A549 (cell line): ENCODE data around the gene DNAH1.

Experiments
- CBX2 ChIP-seq: fragments of 200-600 bp; sonication (generic); IDR thresholded peaks from 2 replicates; pipeline ENCODE4 v1.6.1; 2016; ENCODE audit warnings: low read depth, mild to moderate bottlenecking, borderline replicate concordance
- CEBPB ChIP-seq, 2 experiments: fragments of >200 bp in 1 of 2; sonication (Bioruptor Twin) in 1 of 2; formaldehyde crosslinking in 1 of 2; IDR thresholded peaks; 2 replicates each; pipeline ENCODE4 v1.6.1; 2012 to 2016
- HOXA7 ChIP-seq: fragments of 250-450 bp; sonication (Bioruptor Pico); IDR thresholded peaks from 2 replicates; pipeline ENCODE4 v1.5.0; 2020; ENCODE audit warnings: mild to moderate bottlenecking, moderate library complexity
- JUNB ChIP-seq: fragments of >200 bp; sonication (Bioruptor Twin); formaldehyde crosslinking; IDR thresholded peaks from 2 replicates; pipeline ENCODE4 v1.6.1; 2016
- KDM1A ChIP-seq: fragments of 200-600 bp; sonication (generic); IDR thresholded peaks from 2 replicates; pipeline ENCODE4 v1.6.1; 2016; ENCODE audit warnings: low read depth, mild to moderate bottlenecking
- NFE2L2 ChIP-seq: fragments of 150-350 bp; conservative IDR thresholded peaks from 2 replicates; pipeline ENCODE4 v1.6.1; 2014; ENCODE audit warnings: low read length
- POLR2A ChIP-seq: IDR thresholded peaks from 2 replicates; pipeline ENCODE4 v1.6.1; 2012; ENCODE audit warnings: mild to moderate bottlenecking, low read length
- RCOR1 ChIP-seq: fragments of 150-350 bp; IDR thresholded peaks from 2 replicates; pipeline ENCODE4 v1.6.1; 2014; ENCODE audit warnings: antibody characterized with exemption, low read length, low read depth
- RFX5 ChIP-seq: fragments of 450-650 bp; IDR thresholded peaks from 2 replicates; pipeline ENCODE4 v1.7.1; 2014; ENCODE audit warnings: antibody characterized with exemption, mild to moderate bottlenecking, moderate library complexity
- TF ChIP-seq, protein P1 (sequence below): fragments of >200 bp; sonication (Bioruptor Twin); formaldehyde crosslinking; IDR thresholded peaks from 3 replicates; pipeline ENCODE4 v1.5.1; 2016
- TF ChIP-seq, protein P2 (sequence below): fragments of 250-450 bp; sonication (Bioruptor Pico); IDR thresholded peaks from 2 replicates; pipeline ENCODE4 v1.5.0; 2021; ENCODE audit warnings: mild to moderate bottlenecking, moderate library complexity, borderline replicate concordance
- TF ChIP-seq, protein P3 (sequence below): fragments of 450-650 bp; IDR thresholded peaks from 2 replicates; pipeline ENCODE4 v1.6.1; 2014; ENCODE audit warnings: antibody characterized with exemption
- TF ChIP-seq, protein P4 (sequence below): IDR thresholded peaks from 2 replicates; pipeline ENCODE4 v1.6.1; 2012

DNA sequence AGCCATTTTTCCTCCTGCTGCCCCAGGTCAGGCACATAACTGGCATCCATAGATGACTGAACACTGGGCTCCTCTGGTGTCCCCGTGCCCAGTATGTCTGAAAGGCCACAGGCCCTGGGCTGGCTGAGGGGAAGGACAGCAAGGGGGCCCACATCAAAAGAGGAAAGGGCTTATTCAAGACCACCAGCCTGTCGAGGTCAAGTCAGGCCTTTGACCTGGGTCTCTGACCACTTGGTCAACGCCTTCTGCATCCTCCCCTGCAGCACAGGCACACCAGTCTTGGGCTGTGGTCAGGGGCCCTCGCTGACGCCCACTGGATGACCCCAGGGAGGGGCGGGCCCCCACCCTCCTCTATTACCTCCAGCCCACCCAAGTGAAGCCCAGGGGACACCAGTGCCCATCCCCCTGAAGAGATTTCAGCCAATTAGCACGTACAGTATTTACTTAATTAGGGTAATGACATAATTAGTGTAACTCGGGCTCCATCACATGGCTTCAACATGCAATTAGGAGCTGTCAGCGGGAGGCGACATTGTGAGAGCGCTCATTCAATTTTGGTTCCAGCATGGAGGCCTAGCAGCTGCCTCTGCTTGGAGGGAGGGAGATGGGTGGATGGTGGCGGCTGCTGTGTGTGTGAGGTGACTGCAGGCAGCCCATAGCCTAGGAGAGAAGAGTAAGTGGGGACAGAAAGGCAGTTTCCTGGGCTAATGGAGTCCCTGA lies 13.5 kb upstream of the DNAH1 start:
- TF ChIP-seq POLR2A (no peak), JUNB (no peak), HOXA7 (CRISPR knock-in tag) (no peak), NFE2L2 (no peak), CEBPB (IDR thresholded peaks at IDR 0.05) (no peak), RCOR1 (no peak), CBX2 (no peak), KDM1A (no peak), RFX5 (no peak)
- TF ChIP-seq, protein P1, sequence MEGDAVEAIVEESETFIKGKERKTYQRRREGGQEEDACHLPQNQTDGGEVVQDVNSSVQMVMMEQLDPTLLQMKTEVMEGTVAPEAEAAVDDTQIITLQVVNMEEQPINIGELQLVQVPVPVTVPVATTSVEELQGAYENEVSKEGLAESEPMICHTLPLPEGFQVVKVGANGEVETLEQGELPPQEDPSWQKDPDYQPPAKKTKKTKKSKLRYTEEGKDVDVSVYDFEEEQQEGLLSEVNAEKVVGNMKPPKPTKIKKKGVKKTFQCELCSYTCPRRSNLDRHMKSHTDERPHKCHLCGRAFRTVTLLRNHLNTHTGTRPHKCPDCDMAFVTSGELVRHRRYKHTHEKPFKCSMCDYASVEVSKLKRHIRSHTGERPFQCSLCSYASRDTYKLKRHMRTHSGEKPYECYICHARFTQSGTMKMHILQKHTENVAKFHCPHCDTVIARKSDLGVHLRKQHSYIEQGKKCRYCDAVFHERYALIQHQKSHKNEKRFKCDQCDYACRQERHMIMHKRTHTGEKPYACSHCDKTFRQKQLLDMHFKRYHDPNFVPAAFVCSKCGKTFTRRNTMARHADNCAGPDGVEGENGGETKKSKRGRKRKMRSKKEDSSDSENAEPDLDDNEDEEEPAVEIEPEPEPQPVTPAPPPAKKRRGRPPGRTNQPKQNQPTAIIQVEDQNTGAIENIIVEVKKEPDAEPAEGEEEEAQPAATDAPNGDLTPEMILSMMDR: no peak
- TF ChIP-seq, protein P2, sequence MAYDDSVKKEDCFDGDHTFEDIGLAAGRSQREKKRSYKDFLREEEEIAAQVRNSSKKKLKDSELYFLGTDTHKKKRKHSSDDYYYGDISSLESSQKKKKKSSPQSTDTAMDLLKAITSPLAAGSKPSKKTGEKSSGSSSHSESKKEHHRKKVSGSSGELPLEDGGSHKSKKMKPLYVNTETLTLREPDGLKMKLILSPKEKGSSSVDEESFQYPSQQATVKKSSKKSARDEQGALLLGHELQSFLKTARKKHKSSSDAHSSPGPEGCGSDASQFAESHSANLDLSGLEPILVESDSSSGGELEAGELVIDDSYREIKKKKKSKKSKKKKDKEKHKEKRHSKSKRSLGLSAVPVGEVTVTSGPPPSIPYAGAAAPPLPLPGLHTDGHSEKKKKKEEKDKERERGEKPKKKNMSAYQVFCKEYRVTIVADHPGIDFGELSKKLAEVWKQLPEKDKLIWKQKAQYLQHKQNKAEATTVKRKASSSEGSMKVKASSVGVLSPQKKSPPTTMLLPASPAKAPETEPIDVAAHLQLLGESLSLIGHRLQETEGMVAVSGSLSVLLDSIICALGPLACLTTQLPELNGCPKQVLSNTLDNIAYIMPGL (CRISPR knock-in tag): no peak
- TF ChIP-seq, protein P3, sequence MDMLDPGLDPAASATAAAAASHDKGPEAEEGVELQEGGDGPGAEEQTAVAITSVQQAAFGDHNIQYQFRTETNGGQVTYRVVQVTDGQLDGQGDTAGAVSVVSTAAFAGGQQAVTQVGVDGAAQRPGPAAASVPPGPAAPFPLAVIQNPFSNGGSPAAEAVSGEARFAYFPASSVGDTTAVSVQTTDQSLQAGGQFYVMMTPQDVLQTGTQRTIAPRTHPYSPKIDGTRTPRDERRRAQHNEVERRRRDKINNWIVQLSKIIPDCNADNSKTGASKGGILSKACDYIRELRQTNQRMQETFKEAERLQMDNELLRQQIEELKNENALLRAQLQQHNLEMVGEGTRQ: no peak
- TF ChIP-seq, protein P4, sequence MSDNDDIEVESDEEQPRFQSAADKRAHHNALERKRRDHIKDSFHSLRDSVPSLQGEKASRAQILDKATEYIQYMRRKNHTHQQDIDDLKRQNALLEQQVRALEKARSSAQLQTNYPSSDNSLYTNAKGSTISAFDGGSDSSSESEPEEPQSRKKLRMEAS: no peak
